Caco-2 (cell line): Measurements from ENCODE around the gene SETD9. TPM values are rescaled to one million over a fixed set of nuclear protein-coding genes. Genes with fewer than 3 reads are reported as not detected.

ENCODE experiments used
- BruUV-seq: library from RNA; stranded (reverse); fragments of 400-500 nt; replicated peaks from 2 replicates; lab custom pipeline; 2021; lab: Mats Ljungman, UMichigan
- CTCF ChIA-PET: fragments of 300-600 bp; sonication (Branson Sonifier 250); formaldehyde crosslinking; loops from one replicate; lab custom pipeline; 2022; ENCODE audit warnings: antibody characterized with exemption; lab: Charles Lee
- POLR2A ChIA-PET: fragments of 300-600 bp; sonication (Branson Sonifier 250); formaldehyde crosslinking; loops from one replicate; lab custom pipeline; 2022; ENCODE audit warnings: antibody characterized with exemption; lab: Charles Lee
- DNase-seq, 2 experiments: peaks; one replicate each; pipeline versions ENCODE4 v3.0.0 to v3.0.0-alpha.2; 2020 to 2022
- H3K27me3 ChIP-seq: replicated peaks from 2 replicates; pipeline ENCODE4 v1.6.0; 2011; ENCODE audit warnings: low read length; ENCODE audit not compliant: control insufficient read depth, insufficient read depth
- H3K36me3 ChIP-seq: 2 replicates; pipeline ENCODE4 v1.5.1; 2011; ENCODE audit warnings: low read length; ENCODE audit not compliant: control insufficient read depth, insufficient read depth
- H3K4me1 ChIP-seq: fragments of 250-450 bp; sonication (Bioruptor Pico); 2 replicates; pipeline ENCODE4 v1.5.1; 2020; ENCODE audit warnings: mild to moderate bottlenecking
- H3K4me3 ChIP-seq: 2 replicates; pipeline ENCODE4 v1.5.1; 2011; ENCODE audit warnings: low read depth, mild to moderate bottlenecking, control low read depth, low read length
- H3K9me3 ChIP-seq: fragments of 250-450 bp; sonication (Bioruptor Pico); 2 replicates; pipeline ENCODE4 v1.5.1; 2020; ENCODE audit warnings: mild to moderate bottlenecking, moderate library complexity
- H3K27ac Mint-ChIP-seq: one replicate; pipeline ENCODE4 v1.8.0; 2022; ENCODE audit warnings: mixed read lengths; ENCODE audit not compliant: unreplicated experiment
- H3K27me3 Mint-ChIP-seq: one replicate; pipeline ENCODE4 v1.8.0; 2022; ENCODE audit warnings: mixed read lengths; ENCODE audit not compliant: insufficient read depth, unreplicated experiment
- H3K36me3 Mint-ChIP-seq: one replicate; pipeline ENCODE4 v1.8.0; 2022; ENCODE audit warnings: mild to moderate bottlenecking, mixed read lengths; ENCODE audit not compliant: insufficient read depth, unreplicated experiment
- H3K4me1 Mint-ChIP-seq: one replicate; pipeline ENCODE4 v1.8.0; 2022; ENCODE audit warnings: low read depth, mixed read lengths; ENCODE audit not compliant: unreplicated experiment
- H3K4me3 Mint-ChIP-seq: one replicate; pipeline ENCODE4 v1.8.0; 2022; ENCODE audit warnings: mild to moderate bottlenecking, moderate library complexity, mixed read lengths; ENCODE audit not compliant: unreplicated experiment
- H3K9me3 Mint-ChIP-seq: one replicate; pipeline ENCODE4 v1.8.0; 2022; ENCODE audit warnings: mixed read lengths; ENCODE audit not compliant: unreplicated experiment
- intact Hi-C: fragments of 100-400 bp; cut with micrococcal nuclease; formaldehyde crosslinking; loops from one replicate; pipeline ENCODE4 v1.10.0; 2022; ENCODE audit not compliant: unreplicated experiment
- total RNA-seq: library from RNA; stranded (reverse); gene quantifications from 2 replicates; pipeline ENCODE4 v1.2.3, GENCODE V29; 2022
- TF ChIP-seq, protein P1 (sequence below), 2 experiments: fragments of 200-600 bp in 1 of 2; IDR thresholded peaks; 1 replicate in 1 of 2; 2 replicates in 1 of 2; pipeline versions ENCODE4 v1.5.1 to v1.8.0; 2011 to 2022; ENCODE audit warnings: antibody characterized with exemption in 1 of 2, control low read depth in 1 of 2, inconsistent platforms in 1 of 2, low read depth in 1 of 2, low read length in 1 of 2, mild to moderate bottlenecking in 1 of 2, moderate library complexity in 1 of 2; ENCODE audit not compliant: insufficient read depth in 1 of 2, severe bottlenecking in 1 of 2, unreplicated experiment in 1 of 2

SETD9 gene
- total RNA-seq, 1 experiment from 2014 or later = 10.5 TPM

DNA sequence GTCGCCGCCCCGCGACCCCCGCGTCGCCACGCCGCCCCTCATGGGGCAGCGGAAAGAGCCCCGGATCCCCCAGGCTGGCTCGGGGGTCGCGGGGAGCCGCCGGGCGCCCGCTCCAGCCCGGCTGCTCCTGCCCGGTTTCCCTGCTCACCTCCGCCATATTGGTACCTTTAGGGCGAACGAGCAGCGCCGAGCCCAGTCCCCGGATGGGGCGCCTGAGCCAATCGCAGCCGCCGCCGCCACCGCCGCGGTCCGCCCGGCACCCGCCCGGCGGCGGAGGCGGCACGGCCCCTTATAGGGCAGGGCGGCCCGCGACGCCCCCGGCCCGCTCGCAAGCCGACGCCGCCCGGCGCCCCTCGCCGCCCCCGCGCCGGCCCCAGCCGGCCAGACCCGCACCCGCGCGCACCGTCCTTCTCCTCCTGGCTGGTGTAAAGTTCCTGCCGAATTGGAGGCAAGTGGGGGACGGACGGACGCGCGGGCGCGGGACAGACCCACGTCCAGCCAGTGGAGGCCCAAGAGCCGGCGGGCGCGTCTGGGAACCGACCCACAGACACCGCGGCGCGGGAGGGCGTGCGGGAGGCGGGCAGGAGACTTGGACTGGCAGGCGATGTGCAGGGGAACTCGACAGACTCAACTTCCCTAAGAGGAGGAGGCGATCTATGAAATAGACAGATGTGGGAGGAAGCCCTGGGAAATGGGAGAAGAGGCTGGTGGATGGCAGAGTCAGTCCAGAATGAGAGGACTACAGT lies 42.7 kb downstream of the SETD9 start, which contains the start of gene MIER3:
Gene MIER3, minus strand, starts transcription at position 178 of the 746 bp plus-strand sequence. Its CDS starts 21 bp downstream, at position 157.
- Histone ChIP-seq H3K4me3 (peak within 1 kb of the TSS; percentile 94), H3K9me3 (no peaks in the 10 kb centered on the region), H3K36me3 (no peaks in the 10 kb centered on the region; the same call in 1 of the 2 replicates), H3K4me1 (peaks cover 25% of the 10 kb centered on the region), H3K27me3 (no peaks in the 10 kb centered on the region)
- TF ChIP-seq, protein P1, sequence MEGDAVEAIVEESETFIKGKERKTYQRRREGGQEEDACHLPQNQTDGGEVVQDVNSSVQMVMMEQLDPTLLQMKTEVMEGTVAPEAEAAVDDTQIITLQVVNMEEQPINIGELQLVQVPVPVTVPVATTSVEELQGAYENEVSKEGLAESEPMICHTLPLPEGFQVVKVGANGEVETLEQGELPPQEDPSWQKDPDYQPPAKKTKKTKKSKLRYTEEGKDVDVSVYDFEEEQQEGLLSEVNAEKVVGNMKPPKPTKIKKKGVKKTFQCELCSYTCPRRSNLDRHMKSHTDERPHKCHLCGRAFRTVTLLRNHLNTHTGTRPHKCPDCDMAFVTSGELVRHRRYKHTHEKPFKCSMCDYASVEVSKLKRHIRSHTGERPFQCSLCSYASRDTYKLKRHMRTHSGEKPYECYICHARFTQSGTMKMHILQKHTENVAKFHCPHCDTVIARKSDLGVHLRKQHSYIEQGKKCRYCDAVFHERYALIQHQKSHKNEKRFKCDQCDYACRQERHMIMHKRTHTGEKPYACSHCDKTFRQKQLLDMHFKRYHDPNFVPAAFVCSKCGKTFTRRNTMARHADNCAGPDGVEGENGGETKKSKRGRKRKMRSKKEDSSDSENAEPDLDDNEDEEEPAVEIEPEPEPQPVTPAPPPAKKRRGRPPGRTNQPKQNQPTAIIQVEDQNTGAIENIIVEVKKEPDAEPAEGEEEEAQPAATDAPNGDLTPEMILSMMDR (IDR thresholded peaks at IDR 0.05; ENCODE audit: insufficient read depth in 1 of 2, low read depth in 1 of 2, low read length in 1 of 2, severe bottlenecking in 1 of 2, unreplicated experiment in 1 of 2) = no peak
- intact Hi-C loops = loop anchor here (1.0 to 2.0 kb wide), 4 partner anchors 26 to 221 kb away; partner anchors contain the start of gene SETD9
- ChIA-PET POLR2A (no interaction called here), CTCF (no interaction called here)
- no peaks in the 10 kb centered on the region for H3K27me3 Mint-ChIP-seq
- peak within 1 kb of the TSS; percentile 72 for H3K27ac Mint-ChIP-seq
- peak; percentile 81 to 90 for DNase-seq
- H3K9me3 Mint-ChIP-seq = no peaks in the 10 kb centered on the region
- peak within 1 kb of the TSS; percentile 73 for H3K4me3 Mint-ChIP-seq
- no TSS peak for BruUV-seq
- peaks cover 11% of the 10 kb centered on the region for H3K4me1 Mint-ChIP-seq
- H3K36me3 Mint-ChIP-seq = peaks cover 37% of the 10 kb centered on the region

DNA sequence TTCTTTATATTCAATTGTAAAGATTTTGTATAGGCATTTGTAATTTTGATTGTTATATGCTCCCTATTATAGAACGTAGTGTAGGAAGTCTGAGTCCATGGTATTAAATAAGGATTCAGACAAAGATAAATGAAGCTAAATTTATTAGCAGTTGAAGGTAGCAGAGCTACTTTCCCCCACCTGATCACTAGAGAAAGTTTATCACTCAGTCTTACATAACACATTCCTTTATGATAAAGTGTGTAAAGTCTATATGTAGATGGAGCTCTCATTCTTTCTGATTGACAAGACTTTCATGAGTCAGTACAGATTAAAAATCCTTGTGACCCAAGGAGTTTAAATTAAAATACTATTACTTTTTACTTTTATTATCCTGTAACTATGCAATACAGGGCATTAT lies 44.9 kb downstream of the SETD9 start:
- H3K27me3 ChIP-seq = no peaks in the 10 kb centered on the region
- H3K36me3 Mint-ChIP-seq = peaks cover 19% of the 10 kb centered on the region
- H3K4me3 Mint-ChIP-seq = no peak overlapping the region
- POLR2A ChIA-PET = interaction anchor here (0.6 kb wide), 1 partner anchor 45 kb away, joined by 4 read pairs; no protein-coding TSS in a partner anchor
- intact Hi-C loops = no loop called here
- no peaks in the 10 kb centered on the region for H3K9me3 ChIP-seq
- no TSS peak for BruUV-seq
- CTCF ChIA-PET = no interaction called here
- H3K36me3 ChIP-seq = no peaks in the 10 kb centered on the region
- H3K27me3 Mint-ChIP-seq = no peaks in the 10 kb centered on the region
- DNase-seq = no peak
- no peaks in the 10 kb centered on the region for H3K9me3 Mint-ChIP-seq
- H3K4me1 Mint-ChIP-seq = peaks cover 24% of the 10 kb centered on the region
- no peak overlapping the region for H3K27ac Mint-ChIP-seq
- TF ChIP-seq, protein P1 (IDR thresholded peaks at IDR 0.05; ENCODE audit: insufficient read depth in 1 of 2, low read depth in 1 of 2, low read length in 1 of 2, severe bottlenecking in 1 of 2, unreplicated experiment in 1 of 2) = no peak
- H3K4me1 ChIP-seq = peaks cover 25% of the 10 kb centered on the region
- no peak overlapping the region for H3K4me3 ChIP-seq

DNA sequence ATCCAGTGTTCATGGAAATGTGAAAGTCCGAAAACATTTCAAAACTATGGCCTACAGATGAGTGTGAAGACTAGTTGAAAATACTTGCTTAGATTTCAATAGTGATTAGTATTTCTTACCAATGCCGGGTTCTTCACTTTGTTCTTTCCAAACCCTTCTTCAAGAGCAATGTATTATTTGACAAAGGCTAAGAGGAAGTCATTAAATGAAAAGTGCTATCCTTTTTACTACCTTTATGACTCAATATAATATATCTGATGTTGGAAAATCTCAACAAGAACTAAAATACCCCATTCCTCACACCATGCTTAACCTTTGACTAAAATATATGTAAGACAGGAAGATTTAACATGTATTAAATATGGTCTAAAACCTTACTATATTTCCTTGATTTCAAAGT lies 49.2 kb downstream of the SETD9 start:
- no peaks in the 10 kb centered on the region for H3K36me3 ChIP-seq
- Mint-ChIP-seq H3K4me1 (peaks cover 33% of the 10 kb centered on the region), H3K36me3 (no peaks in the 10 kb centered on the region), H3K4me3 (no peak overlapping the region), H3K9me3 (no peaks in the 10 kb centered on the region), H3K27ac (no peak overlapping the region), H3K27me3 (no peaks in the 10 kb centered on the region)
- H3K4me1 ChIP-seq = peaks cover 27% of the 10 kb centered on the region
- intact Hi-C loops = no loop called here
- H3K27me3 ChIP-seq = no peaks in the 10 kb centered on the region
- CTCF ChIA-PET = no interaction called here
- BruUV-seq = no TSS peak
- DNase-seq = no peak
- H3K9me3 ChIP-seq = no peaks in the 10 kb centered on the region
- TF ChIP-seq, protein P1 (IDR thresholded peaks at IDR 0.05; ENCODE audit: insufficient read depth in 1 of 2, low read depth in 1 of 2, low read length in 1 of 2, severe bottlenecking in 1 of 2, unreplicated experiment in 1 of 2) = no peak
- POLR2A ChIA-PET = no interaction called here
- no peak overlapping the region for H3K4me3 ChIP-seq
